ENCODE measurements around the gene MACROH2A2.
"Not testable (repeated sequence)": the region's sequence is repeated elsewhere in the genome, so short reads cannot be mapped to it uniquely, and the experiment has no call there.

MACROH2A2 gene

GRCh38 chr10:70052462-70053217, at the start of gene MACROH2A2:
MACROH2A2 (plus strand) TSS chr10:70052846; CDS start chr10:70075659, 22,813 bp downstream.
- no peak for DNase-seq (ENCODE audit: low read depth in 1 of 2, low spot score in 1 of 2)

GRCh38 chr10:70007116-70007820, 45.4 kb upstream of the MACROH2A2 start:
- DNase-seq (ENCODE audit: low read depth in 1 of 2, low spot score in 1 of 2): no peak

GRCh38 chr10:70031215-70031614, 21.4 kb upstream of the MACROH2A2 start:
- no peak for DNase-seq (ENCODE audit: low read depth in 1 of 2, low spot score in 1 of 2)

- DNase-seq (ENCODE audit: low read depth in 1 of 2, low spot score in 1 of 2): no peak
Measured at GRCh38 chr10:70032667-70033289, 19.9 kb upstream of the MACROH2A2 start.

GRCh38 chr10:70034232-70034631, 18.4 kb upstream of the MACROH2A2 start:
- DNase-seq (ENCODE audit: low read depth in 1 of 2, low spot score in 1 of 2): no peak

- DNase-seq (ENCODE audit: low read depth in 1 of 2, low spot score in 1 of 2): no peak
Measured at GRCh38 chr10:70035531-70035930, 17.1 kb upstream of the MACROH2A2 start.

- DNase-seq (ENCODE audit: low read depth in 1 of 2, low spot score in 1 of 2): no peak
Measured at GRCh38 chr10:70038923-70039322, 13.7 kb upstream of the MACROH2A2 start.

GRCh38 chr10:70041016-70041415, 11.6 kb upstream of the MACROH2A2 start:
- DNase-seq (ENCODE audit: low read depth in 1 of 2, low spot score in 1 of 2): no peak

- not testable (repeated sequence) for DNase-seq (ENCODE audit: low read depth in 1 of 2, low spot score in 1 of 2)
Measured at GRCh38 chr10:70041739-70042138, 10.9 kb upstream of the MACROH2A2 start.

- DNase-seq (ENCODE audit: low read depth in 1 of 2, low spot score in 1 of 2): not testable (repeated sequence)
Measured at GRCh38 chr10:70047066-70047465, 5.6 kb upstream of the MACROH2A2 start.

GRCh38 chr10:70048030-70048723, 4.5 kb upstream of the MACROH2A2 start:
- no peak for DNase-seq (ENCODE audit: low read depth in 1 of 2, low spot score in 1 of 2)

- DNase-seq (ENCODE audit: low read depth in 1 of 2, low spot score in 1 of 2): no peak
Measured at GRCh38 chr10:70051848-70052247, 798 bp upstream of the MACROH2A2 start.

GRCh38 chr10:70053218-70053840, 683 bp downstream of the MACROH2A2 start:
- DNase-seq (ENCODE audit: low read depth in 1 of 2, low spot score in 1 of 2): no peak

- DNase-seq (ENCODE audit: low read depth in 1 of 2, low spot score in 1 of 2): no peak
Measured at GRCh38 chr10:70053841-70054288, 1.2 kb downstream of the MACROH2A2 start.

- no peak for DNase-seq (ENCODE audit: low read depth in 1 of 2, low spot score in 1 of 2)
Measured at GRCh38 chr10:70054902-70055301, 2.3 kb downstream of the MACROH2A2 start.

GRCh38 chr10:70055550-70055949, 2.9 kb downstream of the MACROH2A2 start:
- no peak for DNase-seq (ENCODE audit: low read depth in 1 of 2, low spot score in 1 of 2)

GRCh38 chr10:70057306-70057705, 4.7 kb downstream of the MACROH2A2 start:
- no peak for DNase-seq (ENCODE audit: low read depth in 1 of 2, low spot score in 1 of 2)

- no peak for DNase-seq (ENCODE audit: low read depth in 1 of 2, low spot score in 1 of 2)
Measured at GRCh38 chr10:70060389-70060788, 7.7 kb downstream of the MACROH2A2 start.

- DNase-seq (ENCODE audit: low read depth in 1 of 2, low spot score in 1 of 2): no peak
Measured at GRCh38 chr10:70063418-70064098, 10.9 kb downstream of the MACROH2A2 start.

- DNase-seq (ENCODE audit: low read depth in 1 of 2, low spot score in 1 of 2): no peak
Measured at GRCh38 chr10:70064486-70064885, 11.8 kb downstream of the MACROH2A2 start.
